Stomach smooth muscle (tissue), 2 donors: ENCODE data around the gene FOXC1.

ENCODE experiments used
- H3K27ac ChIP-seq: one replicate; pipeline ENCODE4 v1.7.0; 2013; ENCODE audit warnings: mild to moderate bottlenecking, low read length, inconsistent platforms
- H3K27me3 ChIP-seq, 2 donors: one replicate each; pipeline ENCODE4 v1.7.0; 2013; ENCODE audit warnings: low read length in 2 of 2; ENCODE audit not compliant: insufficient read depth in 2 of 2, control insufficient read depth in 1 of 2
- H3K36me3 ChIP-seq, 2 donors: one replicate each; pipeline ENCODE4 v1.7.0; 2013; ENCODE audit warnings: low read length in 2 of 2; ENCODE audit not compliant: control insufficient read depth in 2 of 2, insufficient read depth in 2 of 2
- H3K4me1 ChIP-seq: one replicate; pipeline ENCODE4 v1.7.0; 2013; ENCODE audit warnings: low read length; ENCODE audit not compliant: control insufficient read depth, insufficient read depth
- H3K4me3 ChIP-seq, 2 donors: one replicate each; pipeline ENCODE4 v1.7.0; 2013; ENCODE audit warnings: low read length in 2 of 2
- H3K9ac ChIP-seq, 2 donors: one replicate each; pipeline ENCODE4 v1.7.0; 2013; ENCODE audit warnings: low read length in 2 of 2, mild to moderate bottlenecking in 1 of 2
- H3K9me3 ChIP-seq, 2 donors: one replicate each; pipeline ENCODE4 v1.7.0; 2013; ENCODE audit warnings: low read length in 2 of 2; ENCODE audit not compliant: control insufficient read depth in 2 of 2
- donor health status: healthy.
- donor health status: Pancreatic carcinoma.

Gene FOXC1

DNA sequence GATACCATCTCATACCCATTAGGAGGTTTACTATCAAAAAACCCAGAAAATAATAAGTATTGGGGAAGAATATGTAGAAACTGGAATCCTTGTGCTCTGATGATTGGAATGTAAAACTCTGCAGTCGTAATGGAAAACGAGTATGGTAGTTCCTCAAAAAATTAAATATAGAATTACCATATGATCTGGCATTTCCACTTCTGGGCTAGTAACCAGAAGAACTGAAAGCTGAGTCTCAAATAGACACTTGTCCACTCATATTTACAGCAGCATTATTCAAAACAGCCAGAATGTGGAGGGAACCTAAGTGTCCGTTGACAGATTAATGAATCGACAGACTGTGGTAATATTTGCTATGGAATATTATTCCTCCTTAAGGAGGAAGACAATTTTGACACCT is 44.3 kb downstream of the FOXC1 start:
- H3K36me3 ChIP-seq = no peaks in the 10 kb centered on the region
- no peaks in the 10 kb centered on the region for H3K4me1 ChIP-seq
- H3K9ac ChIP-seq = no peak overlapping the region
- H3K9me3 ChIP-seq = no peaks in the 10 kb centered on the region
- H3K4me3 ChIP-seq = no peak overlapping the region
- no peak overlapping the region for H3K27ac ChIP-seq
- no peaks in the 10 kb centered on the region for H3K27me3 ChIP-seq

DNA sequence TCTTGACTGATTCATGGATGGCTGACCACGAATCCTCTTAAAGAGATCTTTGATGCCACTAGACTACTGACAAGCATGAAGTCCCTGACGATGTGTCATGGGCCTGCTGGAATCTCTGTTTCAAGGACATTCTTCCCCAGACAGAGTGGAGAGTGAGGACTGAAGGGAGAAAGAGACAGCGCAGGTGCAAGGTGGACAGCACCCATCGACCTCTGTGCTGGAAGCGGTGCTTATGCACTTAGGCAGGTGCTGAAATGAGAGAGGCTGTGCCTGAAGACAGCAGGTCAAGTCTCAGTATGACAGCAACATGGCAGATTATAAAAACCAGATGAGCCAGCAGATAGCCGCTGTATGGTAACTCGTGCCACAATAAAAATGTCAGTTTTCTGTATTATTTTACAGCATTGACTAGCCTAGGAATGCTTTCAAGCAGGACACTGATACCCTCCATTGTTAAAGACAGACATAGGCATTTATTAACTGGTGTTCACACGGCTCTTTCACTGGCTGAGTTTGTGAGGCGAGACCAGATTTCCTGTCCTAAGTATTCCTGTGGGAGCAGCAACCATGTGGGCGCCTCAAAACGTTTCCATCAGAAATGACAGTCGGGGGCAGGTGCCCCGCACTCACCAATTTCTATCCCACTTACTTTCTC is 47.5 kb downstream of the FOXC1 start:
- no peak overlapping the region for H3K27ac ChIP-seq
- no peaks in the 10 kb centered on the region for H3K4me1 ChIP-seq
- H3K4me3 ChIP-seq = no peak overlapping the region
- no peak overlapping the region for H3K9ac ChIP-seq
- H3K9me3 ChIP-seq = no peaks in the 10 kb centered on the region
- no peaks in the 10 kb centered on the region for H3K36me3 ChIP-seq
- no peaks in the 10 kb centered on the region for H3K27me3 ChIP-seq

GRCh38 chr6:1657771-1658165 is 48.1 kb downstream of the FOXC1 start:
- no peaks in the 10 kb centered on the region for H3K9me3 ChIP-seq
- H3K27me3 ChIP-seq = no peaks in the 10 kb centered on the region
- H3K4me1 ChIP-seq = no peaks in the 10 kb centered on the region
- H3K36me3 ChIP-seq = no peaks in the 10 kb centered on the region
- no peak overlapping the region for H3K9ac ChIP-seq
- H3K4me3 ChIP-seq = no peak overlapping the region
- H3K27ac ChIP-seq = no peak overlapping the region

- Histone ChIP-seq H3K9me3 (no peaks in the 10 kb centered on the region), H3K27ac (no peak overlapping the region), H3K9ac (no peak overlapping the region), H3K4me1 (no peaks in the 10 kb centered on the region), H3K36me3 (no peaks in the 10 kb centered on the region), H3K4me3 (no peak overlapping the region), H3K27me3 (no peaks in the 10 kb centered on the region)
Measured at GRCh38 chr6:1658212-1659005, 48.7 kb downstream of the FOXC1 start.

- Histone ChIP-seq H3K9ac (no peak overlapping the region), H3K9me3 (no peaks in the 10 kb centered on the region), H3K27me3 (no peaks in the 10 kb centered on the region), H3K27ac (no peak overlapping the region), H3K4me3 (no peak overlapping the region), H3K4me1 (no peaks in the 10 kb centered on the region), H3K36me3 (no peaks in the 10 kb centered on the region)
Measured at GRCh38 chr6:1659816-1660215, 50.1 kb downstream of the FOXC1 start.

GRCh38 chr6:1662534-1662933 is 52.8 kb downstream of the FOXC1 start:
- no peak overlapping the region for H3K9ac ChIP-seq
- H3K4me3 ChIP-seq = no peak overlapping the region
- no peaks in the 10 kb centered on the region for H3K4me1 ChIP-seq
- no peaks in the 10 kb centered on the region for H3K9me3 ChIP-seq
- no peaks in the 10 kb centered on the region for H3K27me3 ChIP-seq
- no peak overlapping the region for H3K27ac ChIP-seq
- H3K36me3 ChIP-seq = no peaks in the 10 kb centered on the region
